ENCODE measurements around the gene EBPL.

DNA sequence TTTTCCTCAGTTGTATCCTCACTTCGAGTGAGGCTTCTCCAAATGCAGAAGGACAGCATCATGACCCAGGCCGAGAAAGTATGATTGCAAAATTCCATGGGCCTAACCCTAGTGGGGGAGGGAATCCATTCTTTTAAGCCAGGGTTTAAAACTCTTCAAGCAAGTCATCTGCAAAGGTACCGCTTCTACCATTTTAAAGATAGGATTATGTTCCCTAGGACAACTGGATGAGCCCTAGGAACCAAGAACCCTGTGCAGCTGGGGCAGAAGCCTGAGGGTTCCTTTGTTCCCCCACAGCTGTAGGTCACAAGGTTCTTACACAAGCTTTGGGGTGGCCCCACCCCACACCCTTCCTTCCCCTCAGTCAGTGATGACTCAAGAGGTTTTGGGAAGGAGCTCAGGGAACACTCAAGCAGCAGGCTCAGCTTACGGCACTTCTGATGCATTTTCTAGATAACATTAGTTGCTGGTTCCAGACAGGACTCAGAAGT is 49.4 kb downstream of the EBPL start:
- TF ChIP-seq, protein P1, sequence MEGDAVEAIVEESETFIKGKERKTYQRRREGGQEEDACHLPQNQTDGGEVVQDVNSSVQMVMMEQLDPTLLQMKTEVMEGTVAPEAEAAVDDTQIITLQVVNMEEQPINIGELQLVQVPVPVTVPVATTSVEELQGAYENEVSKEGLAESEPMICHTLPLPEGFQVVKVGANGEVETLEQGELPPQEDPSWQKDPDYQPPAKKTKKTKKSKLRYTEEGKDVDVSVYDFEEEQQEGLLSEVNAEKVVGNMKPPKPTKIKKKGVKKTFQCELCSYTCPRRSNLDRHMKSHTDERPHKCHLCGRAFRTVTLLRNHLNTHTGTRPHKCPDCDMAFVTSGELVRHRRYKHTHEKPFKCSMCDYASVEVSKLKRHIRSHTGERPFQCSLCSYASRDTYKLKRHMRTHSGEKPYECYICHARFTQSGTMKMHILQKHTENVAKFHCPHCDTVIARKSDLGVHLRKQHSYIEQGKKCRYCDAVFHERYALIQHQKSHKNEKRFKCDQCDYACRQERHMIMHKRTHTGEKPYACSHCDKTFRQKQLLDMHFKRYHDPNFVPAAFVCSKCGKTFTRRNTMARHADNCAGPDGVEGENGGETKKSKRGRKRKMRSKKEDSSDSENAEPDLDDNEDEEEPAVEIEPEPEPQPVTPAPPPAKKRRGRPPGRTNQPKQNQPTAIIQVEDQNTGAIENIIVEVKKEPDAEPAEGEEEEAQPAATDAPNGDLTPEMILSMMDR (IDR thresholded peaks at IDR 0.05): no peak
- TF ChIP-seq POLR2AphosphoS5 (IDR thresholded peaks at IDR 0.05; ENCODE audit: low read depth, low read length) (no peak), SIN3A (IDR thresholded peaks at IDR 0.05; ENCODE audit: borderline replicate concordance, insufficient read depth, low read depth, low read length) (no peak)
